ENCODE results near the gene KCTD3.

KCTD3 gene

DNA sequence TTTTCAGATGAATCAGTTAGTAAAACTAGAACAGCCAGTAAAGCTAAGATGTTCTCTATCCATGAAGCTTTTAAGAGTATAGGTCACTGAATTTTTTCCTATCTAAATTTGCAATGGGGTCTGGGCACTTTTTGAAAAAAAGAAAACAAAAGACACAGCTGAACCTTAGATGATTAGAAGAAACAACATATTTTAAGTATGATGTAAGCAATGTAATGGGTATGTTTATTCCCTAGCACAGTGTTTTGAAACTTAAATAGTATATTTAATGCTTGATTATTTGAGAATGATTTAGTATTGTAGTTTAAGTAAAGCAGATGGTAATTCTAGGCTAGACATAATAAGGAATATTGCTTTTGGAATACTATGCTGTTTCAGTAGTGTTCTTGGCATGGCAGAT lies 36.2 kb downstream of the KCTD3 start:
- no peak overlapping the region for H2AFZ ChIP-seq (ENCODE audit: low read length)
- H3K9me2 ChIP-seq (replicated peaks; ENCODE audit: low read depth, low read length), result no peaks in the 10 kb centered on the region
- no peaks in the 10 kb centered on the region for H3K27me3 ChIP-seq (ENCODE audit: insufficient read depth, low read length, poor library complexity, severe bottlenecking)
- no peak overlapping the region for H3K4me2 ChIP-seq (ENCODE audit: low read depth, low read length, poor library complexity, severe bottlenecking)
- H3F3A ChIP-seq (ENCODE audit: low read depth), result no peaks in the 10 kb centered on the region
- H3K4me3 ChIP-seq (ENCODE audit: low read length, poor library complexity, severe bottlenecking), result no peak overlapping the region
- H3K4me1 ChIP-seq (ENCODE audit: insufficient read depth, low read length, poor library complexity, severe bottlenecking), result no peaks in the 10 kb centered on the region
- no peaks in the 10 kb centered on the region for H3K79me2 ChIP-seq (ENCODE audit: insufficient read depth, low read length)
- no peaks in the 10 kb centered on the region for H3K9me3 ChIP-seq (ENCODE audit: insufficient read depth, low read depth, low read length)
- no peak overlapping the region for H3K9ac ChIP-seq (ENCODE audit: low read depth, low read length, poor library complexity, severe bottlenecking)
- H3K36me3 ChIP-seq (ENCODE audit: insufficient read depth, low read length), result peaks cover 15% of the 10 kb centered on the region; the same call in 1 of the 2 replicates
- no peaks in the 10 kb centered on the region for H4K20me1 ChIP-seq (ENCODE audit: insufficient read depth, low read length, poor library complexity, severe bottlenecking)
- TF ChIP-seq EZH2phosphoT487 (IDR thresholded peaks at IDR 0.05; ENCODE audit: borderline replicate concordance), result no peak
- TF ChIP-seq, protein P1, sequence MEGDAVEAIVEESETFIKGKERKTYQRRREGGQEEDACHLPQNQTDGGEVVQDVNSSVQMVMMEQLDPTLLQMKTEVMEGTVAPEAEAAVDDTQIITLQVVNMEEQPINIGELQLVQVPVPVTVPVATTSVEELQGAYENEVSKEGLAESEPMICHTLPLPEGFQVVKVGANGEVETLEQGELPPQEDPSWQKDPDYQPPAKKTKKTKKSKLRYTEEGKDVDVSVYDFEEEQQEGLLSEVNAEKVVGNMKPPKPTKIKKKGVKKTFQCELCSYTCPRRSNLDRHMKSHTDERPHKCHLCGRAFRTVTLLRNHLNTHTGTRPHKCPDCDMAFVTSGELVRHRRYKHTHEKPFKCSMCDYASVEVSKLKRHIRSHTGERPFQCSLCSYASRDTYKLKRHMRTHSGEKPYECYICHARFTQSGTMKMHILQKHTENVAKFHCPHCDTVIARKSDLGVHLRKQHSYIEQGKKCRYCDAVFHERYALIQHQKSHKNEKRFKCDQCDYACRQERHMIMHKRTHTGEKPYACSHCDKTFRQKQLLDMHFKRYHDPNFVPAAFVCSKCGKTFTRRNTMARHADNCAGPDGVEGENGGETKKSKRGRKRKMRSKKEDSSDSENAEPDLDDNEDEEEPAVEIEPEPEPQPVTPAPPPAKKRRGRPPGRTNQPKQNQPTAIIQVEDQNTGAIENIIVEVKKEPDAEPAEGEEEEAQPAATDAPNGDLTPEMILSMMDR (conservative IDR thresholded peaks at IDR 0.05; ENCODE audit: low read length), result no peak

DNA sequence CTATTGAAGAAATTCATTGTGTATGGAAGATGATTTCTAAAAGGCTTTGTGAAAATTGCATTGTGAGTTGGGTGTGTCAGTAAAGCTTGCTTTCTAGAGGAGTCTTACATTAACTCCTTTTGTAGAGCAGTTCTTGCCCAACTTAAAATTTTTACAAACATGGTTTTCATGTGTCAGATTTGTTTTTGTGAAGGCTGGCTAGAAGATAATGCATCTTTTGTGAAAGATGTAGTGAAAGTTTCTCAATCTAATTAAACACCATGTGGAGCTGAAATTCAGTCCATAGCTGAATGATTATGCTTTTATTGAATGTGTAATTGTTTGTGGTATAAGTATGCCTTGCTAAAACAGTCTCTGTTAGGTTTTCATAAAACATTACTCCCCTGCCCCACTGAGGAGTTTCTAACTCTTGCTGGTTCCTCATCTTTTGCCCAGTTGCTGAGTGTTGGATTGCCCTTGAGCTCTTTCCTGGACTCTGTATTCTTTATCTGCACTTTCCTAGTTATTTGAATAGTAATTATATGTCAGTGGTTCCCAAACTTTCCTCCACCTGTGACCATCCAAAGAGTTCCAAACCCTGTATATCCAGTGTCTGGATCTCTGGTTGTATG lies 38.0 kb downstream of the KCTD3 start:
- no peaks in the 10 kb centered on the region for H4K20me1 ChIP-seq (ENCODE audit: insufficient read depth, low read length, poor library complexity, severe bottlenecking)
- TF ChIP-seq EZH2phosphoT487 (IDR thresholded peaks at IDR 0.05; ENCODE audit: borderline replicate concordance), result no peak
- TF ChIP-seq, protein P1 (conservative IDR thresholded peaks at IDR 0.05; ENCODE audit: low read length), result no peak
- H3K9me3 ChIP-seq (ENCODE audit: insufficient read depth, low read depth, low read length), result no peaks in the 10 kb centered on the region
- H2AFZ ChIP-seq (ENCODE audit: low read length), result no peak overlapping the region
- no peaks in the 10 kb centered on the region for H3K79me2 ChIP-seq (ENCODE audit: insufficient read depth, low read length)
- H3K9me2 ChIP-seq (replicated peaks; ENCODE audit: low read depth, low read length), result no peaks in the 10 kb centered on the region
- H3K27me3 ChIP-seq (ENCODE audit: insufficient read depth, low read length, poor library complexity, severe bottlenecking), result no peaks in the 10 kb centered on the region
- H3K4me1 ChIP-seq (ENCODE audit: insufficient read depth, low read length, poor library complexity, severe bottlenecking), result no peaks in the 10 kb centered on the region
- H3K4me3 ChIP-seq (ENCODE audit: low read length, poor library complexity, severe bottlenecking), result no peak overlapping the region
- H3K9ac ChIP-seq (ENCODE audit: low read depth, low read length, poor library complexity, severe bottlenecking), result no peak overlapping the region
- H3K36me3 ChIP-seq (ENCODE audit: insufficient read depth, low read length), result peaks cover 28% of the 10 kb centered on the region; the same call in 1 of the 2 replicates
- no peak overlapping the region for H3K4me2 ChIP-seq (ENCODE audit: low read depth, low read length, poor library complexity, severe bottlenecking)
- H3F3A ChIP-seq (ENCODE audit: low read depth), result no peaks in the 10 kb centered on the region

DNA sequence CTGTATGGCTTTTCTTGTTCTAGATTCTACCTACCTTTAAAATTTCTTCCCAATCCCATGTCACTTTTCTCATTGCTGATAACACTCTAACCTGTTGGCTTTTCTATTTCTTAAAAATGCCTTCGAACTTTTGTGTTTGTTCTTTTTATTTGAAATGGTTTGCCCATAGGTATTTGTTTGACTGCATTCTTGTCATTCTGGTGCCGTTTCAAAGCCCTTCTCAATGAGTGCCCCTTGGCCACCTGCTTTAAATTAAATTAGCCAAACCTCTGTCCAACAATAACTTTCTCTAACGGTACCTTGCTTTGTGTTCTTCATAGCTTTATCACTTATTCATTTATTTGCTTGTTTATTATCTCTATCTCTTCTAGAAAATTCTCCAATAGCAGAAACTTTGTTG lies 38.9 kb downstream of the KCTD3 start:
- no peaks in the 10 kb centered on the region for H4K20me1 ChIP-seq (ENCODE audit: insufficient read depth, low read length, poor library complexity, severe bottlenecking)
- no peaks in the 10 kb centered on the region for H3K9me3 ChIP-seq (ENCODE audit: insufficient read depth, low read depth, low read length)
- H2AFZ ChIP-seq (ENCODE audit: low read length), result no peak overlapping the region
- TF ChIP-seq EZH2phosphoT487 (IDR thresholded peaks at IDR 0.05; ENCODE audit: borderline replicate concordance), result no peak
- TF ChIP-seq, protein P1 (conservative IDR thresholded peaks at IDR 0.05; ENCODE audit: low read length), result no peak
- no peaks in the 10 kb centered on the region for H3K79me2 ChIP-seq (ENCODE audit: insufficient read depth, low read length)
- no peaks in the 10 kb centered on the region for H3K9me2 ChIP-seq (replicated peaks; ENCODE audit: low read depth, low read length)
- no peaks in the 10 kb centered on the region for H3K27me3 ChIP-seq (ENCODE audit: insufficient read depth, low read length, poor library complexity, severe bottlenecking)
- H3K9ac ChIP-seq (ENCODE audit: low read depth, low read length, poor library complexity, severe bottlenecking), result no peak overlapping the region
- no peak overlapping the region for H3K4me3 ChIP-seq (ENCODE audit: low read length, poor library complexity, severe bottlenecking)
- H3K4me1 ChIP-seq (ENCODE audit: insufficient read depth, low read length, poor library complexity, severe bottlenecking), result no peaks in the 10 kb centered on the region
- H3K36me3 ChIP-seq (ENCODE audit: insufficient read depth, low read length), result peaks cover 34% of the 10 kb centered on the region; the same call in 1 of the 2 replicates
- no peaks in the 10 kb centered on the region for H3F3A ChIP-seq (ENCODE audit: low read depth)
- H3K4me2 ChIP-seq (ENCODE audit: low read depth, low read length, poor library complexity, severe bottlenecking), result no peak overlapping the region

Measured in Loucy (cell line).